H9 (cell line): ENCODE data around the gene P4HTM. TPM values are rescaled to one million over a fixed set of nuclear protein-coding genes. Genes with fewer than 3 reads are reported as not detected.

Experiments
- DNase-seq: peaks from one replicate; pipeline ENCODE4 v3.0.0-alpha.2; 2017
- H2AFZ ChIP-seq: one replicate; pipeline ENCODE4 v1.6.1; 2013; ENCODE audit warnings: mild to moderate bottlenecking, low read length, control low read depth, moderate library complexity
- H2AK5ac ChIP-seq: 2 replicates; pipeline ENCODE4 v1.6.1; 2013; ENCODE audit warnings: low read length, control low read depth, mixed read lengths; ENCODE audit not compliant: insufficient read length
- H2BK120ac ChIP-seq: one replicate; pipeline ENCODE4 v1.6.1; 2013; ENCODE audit warnings: low read depth, mild to moderate bottlenecking, low read length, control low read depth, inconsistent platforms; ENCODE audit not compliant: poor library complexity, severe bottlenecking
- H2BK12ac ChIP-seq: 2 replicates; pipeline ENCODE4 v1.6.1; 2013; ENCODE audit warnings: low read length, control low read depth, mixed read lengths, low read depth; ENCODE audit not compliant: insufficient read length
- H2BK15ac ChIP-seq: 2 replicates; pipeline ENCODE4 v1.6.1; 2013; ENCODE audit warnings: low read depth, low read length, control low read depth
- H2BK20ac ChIP-seq: one replicate; pipeline ENCODE4 v1.6.1; 2013; ENCODE audit warnings: low read depth, mild to moderate bottlenecking, low read length, control low read depth, inconsistent platforms; ENCODE audit not compliant: poor library complexity, severe bottlenecking
- H2BK5ac ChIP-seq: 2 replicates; pipeline ENCODE4 v1.6.1; 2013; ENCODE audit warnings: low read length, control low read depth, mixed read lengths; ENCODE audit not compliant: insufficient read length
- H3K14ac ChIP-seq: 2 replicates; pipeline ENCODE4 v1.6.1; 2013; ENCODE audit warnings: low read length, control low read depth; ENCODE audit not compliant: insufficient read depth
- H3K18ac ChIP-seq: 2 replicates; pipeline ENCODE4 v1.6.1; 2013; ENCODE audit warnings: low read depth, mild to moderate bottlenecking, mixed read lengths, low read length, control low read depth; ENCODE audit not compliant: insufficient read length
- H3K23ac ChIP-seq: 2 replicates; pipeline ENCODE4 v1.6.1; 2013; ENCODE audit warnings: low read length, control low read depth, mixed read lengths, low read depth; ENCODE audit not compliant: insufficient read length
- H3K23me2 ChIP-seq: 2 replicates; pipeline ENCODE4 v1.6.1; 2013; ENCODE audit warnings: low read depth, mild to moderate bottlenecking, mixed read lengths, low read length, control low read depth; ENCODE audit not compliant: insufficient read length, poor library complexity, severe bottlenecking
- H3K27ac ChIP-seq: 2 replicates; pipeline ENCODE4 v1.5.1; 2013; ENCODE audit warnings: low read length, control low read depth, mixed read lengths, low read depth; ENCODE audit not compliant: insufficient read length
- H3K27me3 ChIP-seq: 2 replicates; pipeline ENCODE4 v1.6.1; 2013; ENCODE audit warnings: low read length, control low read depth, inconsistent platforms; ENCODE audit not compliant: insufficient read depth
- H3K4ac ChIP-seq: 2 replicates; pipeline ENCODE4 v1.6.1; 2013; ENCODE audit warnings: low read depth, mild to moderate bottlenecking, control low read depth, inconsistent platforms, low read length, moderate library complexity
- H3K4me1 ChIP-seq: 2 replicates; pipeline ENCODE4 v1.6.1; 2013; ENCODE audit warnings: low read length, control low read depth, inconsistent platforms; ENCODE audit not compliant: insufficient read depth
- H3K4me2 ChIP-seq: 2 replicates; pipeline ENCODE4 v1.6.1; 2013; ENCODE audit warnings: low read length, control low read depth, mixed read lengths; ENCODE audit not compliant: insufficient read length, insufficient read depth
- H3K56ac ChIP-seq: 2 replicates; pipeline ENCODE4 v1.6.1; 2013; ENCODE audit warnings: low read depth, mild to moderate bottlenecking, mixed read lengths, low read length, control low read depth; ENCODE audit not compliant: insufficient read length
- H3K79me1 ChIP-seq: 2 replicates; pipeline ENCODE4 v1.6.1; 2013; ENCODE audit warnings: low read depth, mild to moderate bottlenecking, moderate library complexity, low read length, control low read depth, inconsistent platforms; ENCODE audit not compliant: insufficient read depth, poor library complexity, severe bottlenecking
- H3K79me2 ChIP-seq: 2 replicates; pipeline ENCODE4 v1.6.1; 2013; ENCODE audit warnings: low read length, control low read depth, inconsistent platforms; ENCODE audit not compliant: insufficient read depth
- H3K9ac ChIP-seq: 2 replicates; pipeline ENCODE4 v1.6.1; 2013; ENCODE audit warnings: low read length, control low read depth, mixed read lengths; ENCODE audit not compliant: insufficient read length; ENCODE audit errors: extremely low read depth
- H3K9me3 ChIP-seq: one replicate; pipeline ENCODE4 v1.6.1; 2013; ENCODE audit warnings: low read depth, low read length, inconsistent platforms; ENCODE audit not compliant: control insufficient read depth
- H3T11ph ChIP-seq: one replicate; pipeline ENCODE4 v1.6.1; 2013; ENCODE audit warnings: mild to moderate bottlenecking, low read length, control low read depth, inconsistent platforms
- H4K20me1 ChIP-seq: one replicate; pipeline ENCODE4 v1.6.1; 2013; ENCODE audit not compliant: control insufficient read depth, insufficient read length, insufficient read depth
- H4K5ac ChIP-seq: 2 replicates; pipeline ENCODE4 v1.6.1; 2013; ENCODE audit warnings: low read depth, mild to moderate bottlenecking, mixed read lengths, low read length, control low read depth; ENCODE audit not compliant: insufficient read length
- H4K8ac ChIP-seq: replicated peaks from 2 replicates; pipeline ENCODE4 v1.6.1; 2013; ENCODE audit warnings: low read length, control low read depth, mixed read lengths, low read depth; ENCODE audit not compliant: insufficient read length
- H4K91ac ChIP-seq: 2 replicates; pipeline ENCODE4 v1.6.1; 2013; ENCODE audit warnings: low read depth, mild to moderate bottlenecking, moderate library complexity, mixed read lengths, low read length, control low read depth; ENCODE audit not compliant: insufficient read length
- H3K27ac Mint-ChIP-seq, 3 experiments: 2 replicates in 2 of 3; 3 replicates in 1 of 3; pipeline ENCODE4 v1.8.0; 2020 to 2021; ENCODE audit warnings: mixed read lengths in 3 of 3, mild to moderate bottlenecking in 1 of 3, moderate library complexity in 1 of 3
- H3K27me3 Mint-ChIP-seq: 2 replicates; pipeline ENCODE4 v1.8.0; 2021; ENCODE audit warnings: low read depth, mild to moderate bottlenecking, moderate library complexity, mixed read lengths
- H3K36me3 Mint-ChIP-seq, 3 experiments: 2 replicates in 2 of 3; 3 replicates in 1 of 3; pipeline ENCODE4 v1.8.0; 2020 to 2021; ENCODE audit warnings: low read depth in 3 of 3, mixed read lengths in 3 of 3; ENCODE audit not compliant: insufficient read depth in 1 of 3
- H3K4me1 Mint-ChIP-seq, 2 experiments: 2 replicates each; pipeline ENCODE4 v1.8.0; 2020; ENCODE audit warnings: mixed read lengths in 2 of 2
- H3K4me3 Mint-ChIP-seq, 2 experiments: 2 replicates in 1 of 2; 3 replicates in 1 of 2; pipeline ENCODE4 v1.8.0; 2020 to 2021; ENCODE audit warnings: mild to moderate bottlenecking in 2 of 2, mixed read lengths in 2 of 2, moderate library complexity in 1 of 2
- H3K9me3 Mint-ChIP-seq, 2 experiments: 2 replicates in 1 of 2; 3 replicates in 1 of 2; pipeline ENCODE4 v1.8.0; 2020; ENCODE audit warnings: mild to moderate bottlenecking in 2 of 2, mixed read lengths in 2 of 2, moderate library complexity in 1 of 2
- WGBS: extraction: QIAGEN DNeasy Blood & Tissue Kit; methylation state at CpG from one replicate; pipeline ENCODE4 v1.1.7; 2013; ENCODE audit warnings: missing lambda C conversion rate, low lambda C conversion rate, mixed read lengths; ENCODE audit not compliant: insufficient read length; ENCODE audit errors: extremely low coverage; 5-methylcytosine and 5-hydroxymethylcytosine counted together
- total RNA-seq: library from RNA; stranded (reverse); gene quantifications from 2 replicates; pipeline ENCODE4 v1.2.1, GENCODE V29; 2021
- TF ChIP-seq, protein P1 (sequence below): fragments of 200-600 bp; sonication (generic); conservative IDR thresholded peaks from 3 replicates; pipeline ENCODE4 v1.8.0; 2021; ENCODE audit warnings: antibody characterized with exemption, mild to moderate bottlenecking

P4HTM gene
- total RNA-seq, 1 experiment from 2014 or later: 36.0 TPM

DNA sequence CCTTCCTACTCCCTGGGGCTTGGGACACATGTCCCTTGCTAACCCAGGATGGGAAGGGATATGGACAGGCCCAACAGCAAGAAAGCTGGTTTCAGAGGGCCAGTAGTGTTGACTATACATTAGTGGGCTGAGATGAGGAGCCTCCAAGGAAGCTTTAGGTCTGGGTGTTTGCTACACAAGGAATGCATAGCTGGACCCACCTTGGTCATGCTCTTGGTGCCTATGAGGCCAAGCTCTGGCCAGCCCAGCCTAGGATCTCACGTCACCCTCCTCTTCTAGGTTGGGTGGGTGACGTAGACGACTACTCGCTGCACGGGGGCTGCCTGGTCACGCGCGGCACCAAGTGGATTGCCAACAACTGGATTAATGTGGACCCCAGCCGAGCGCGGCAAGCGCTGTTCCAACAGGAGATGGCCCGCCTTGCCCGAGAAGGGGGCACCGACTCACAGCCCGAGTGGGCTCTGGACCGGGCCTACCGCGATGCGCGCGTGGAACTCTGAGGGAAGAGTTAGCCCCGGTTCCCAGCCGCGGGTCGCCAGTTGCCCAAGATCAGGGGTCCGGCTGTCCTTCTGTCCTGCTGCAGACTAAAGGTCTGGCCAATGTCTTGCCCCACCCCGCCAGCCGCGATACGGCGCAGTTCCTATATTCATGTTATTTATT is 16.5 kb downstream of the P4HTM start:
- H3K27ac Mint-ChIP-seq: peak overlapping the region in 2 of 3 experiments; percentile 91 to 93; a peak in 5 of 7 replicates
- H3K4me2 ChIP-seq: peak overlapping the region; percentile 78
- no peak overlapping the region for H2AFZ ChIP-seq
- no peaks in the 10 kb centered on the region; a peak in 1 of 5 replicates for H3K9me3 Mint-ChIP-seq
- H3K23me2 ChIP-seq: peaks cover 13% of the 10 kb centered on the region
- no peak overlapping the region for H2BK20ac ChIP-seq
- no peaks in the 10 kb centered on the region; the same call in 1 of the 2 replicates for H3K4me1 ChIP-seq
- H3K79me2 ChIP-seq: peaks cover 10% of the 10 kb centered on the region; the same call in 1 of the 2 replicates
- no peaks in the 10 kb centered on the region for H3K79me1 ChIP-seq
- H3K23ac ChIP-seq: no peak overlapping the region
- H3K56ac ChIP-seq: no peak overlapping the region
- no peaks in the 10 kb centered on the region for H3K9me3 ChIP-seq
- no peak overlapping the region for H3K4ac ChIP-seq
- H4K20me1 ChIP-seq: no peaks in the 10 kb centered on the region
- H3K14ac ChIP-seq: peak overlapping the region; percentile 75; the same call in 1 of the 2 replicates
- peaks cover 12 to 13% of the 10 kb centered on the region in 2 experiments for H3K4me1 Mint-ChIP-seq
- H3K27me3 Mint-ChIP-seq: no peaks in the 10 kb centered on the region; the same call in 1 of the 2 replicates
- H2BK120ac ChIP-seq: no peak overlapping the region
- no peak for DNase-seq
- H3T11ph ChIP-seq: no peak overlapping the region
- H2BK5ac ChIP-seq: no peak overlapping the region
- peak overlapping the region; percentile 62 for H3K18ac ChIP-seq
- H2AK5ac ChIP-seq: no peak overlapping the region
- no CpG with 5 or more reads among the region's 32 CpGs for WGBS
- no peak overlapping the region for H4K91ac ChIP-seq
- no peak overlapping the region for H3K27ac ChIP-seq
- peak overlapping the region; percentile 99 to 100 for H3K4me3 Mint-ChIP-seq
- H3K36me3 Mint-ChIP-seq: peaks cover under 1 to 28% (median 19%) of the 10 kb centered on the region in 3 experiments
- no peak overlapping the region for H2BK12ac ChIP-seq
- H2BK15ac ChIP-seq: no peak overlapping the region
- H3K27me3 ChIP-seq: no peaks in the 10 kb centered on the region
- H4K5ac ChIP-seq: no peak overlapping the region
- peak overlapping the region; percentile 87 for H3K9ac ChIP-seq
- TF ChIP-seq, protein P1, sequence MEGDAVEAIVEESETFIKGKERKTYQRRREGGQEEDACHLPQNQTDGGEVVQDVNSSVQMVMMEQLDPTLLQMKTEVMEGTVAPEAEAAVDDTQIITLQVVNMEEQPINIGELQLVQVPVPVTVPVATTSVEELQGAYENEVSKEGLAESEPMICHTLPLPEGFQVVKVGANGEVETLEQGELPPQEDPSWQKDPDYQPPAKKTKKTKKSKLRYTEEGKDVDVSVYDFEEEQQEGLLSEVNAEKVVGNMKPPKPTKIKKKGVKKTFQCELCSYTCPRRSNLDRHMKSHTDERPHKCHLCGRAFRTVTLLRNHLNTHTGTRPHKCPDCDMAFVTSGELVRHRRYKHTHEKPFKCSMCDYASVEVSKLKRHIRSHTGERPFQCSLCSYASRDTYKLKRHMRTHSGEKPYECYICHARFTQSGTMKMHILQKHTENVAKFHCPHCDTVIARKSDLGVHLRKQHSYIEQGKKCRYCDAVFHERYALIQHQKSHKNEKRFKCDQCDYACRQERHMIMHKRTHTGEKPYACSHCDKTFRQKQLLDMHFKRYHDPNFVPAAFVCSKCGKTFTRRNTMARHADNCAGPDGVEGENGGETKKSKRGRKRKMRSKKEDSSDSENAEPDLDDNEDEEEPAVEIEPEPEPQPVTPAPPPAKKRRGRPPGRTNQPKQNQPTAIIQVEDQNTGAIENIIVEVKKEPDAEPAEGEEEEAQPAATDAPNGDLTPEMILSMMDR: no peak
- H4K8ac ChIP-seq: no peak overlapping the region
